GM12864 (cell line): ENCODE measurements around the gene KIF5C.

ENCODE experiments used
- DNase-seq: peaks from one replicate; pipeline ENCODE4 v3.0.0-alpha.2; 2011; ENCODE audit warnings: low read depth
- H3K4me3 ChIP-seq: 2 replicates; pipeline ENCODE4 v1.5.1; 2011; ENCODE audit warnings: mild to moderate bottlenecking, low read depth, low read length, control low read depth
- TF ChIP-seq, protein P1 (sequence below): IDR thresholded peaks from 2 replicates; pipeline ENCODE4 v1.5.1; 2011; ENCODE audit warnings: low read depth, mild to moderate bottlenecking, moderate library complexity, low read length, control low read depth, inconsistent platforms; ENCODE audit errors: missing control alignments

Gene KIF5C

GRCh38 chr2:149049142-149049541 lies 174.1 kb downstream of the KIF5C start:
- no peak for DNase-seq
- TF ChIP-seq, protein P1, sequence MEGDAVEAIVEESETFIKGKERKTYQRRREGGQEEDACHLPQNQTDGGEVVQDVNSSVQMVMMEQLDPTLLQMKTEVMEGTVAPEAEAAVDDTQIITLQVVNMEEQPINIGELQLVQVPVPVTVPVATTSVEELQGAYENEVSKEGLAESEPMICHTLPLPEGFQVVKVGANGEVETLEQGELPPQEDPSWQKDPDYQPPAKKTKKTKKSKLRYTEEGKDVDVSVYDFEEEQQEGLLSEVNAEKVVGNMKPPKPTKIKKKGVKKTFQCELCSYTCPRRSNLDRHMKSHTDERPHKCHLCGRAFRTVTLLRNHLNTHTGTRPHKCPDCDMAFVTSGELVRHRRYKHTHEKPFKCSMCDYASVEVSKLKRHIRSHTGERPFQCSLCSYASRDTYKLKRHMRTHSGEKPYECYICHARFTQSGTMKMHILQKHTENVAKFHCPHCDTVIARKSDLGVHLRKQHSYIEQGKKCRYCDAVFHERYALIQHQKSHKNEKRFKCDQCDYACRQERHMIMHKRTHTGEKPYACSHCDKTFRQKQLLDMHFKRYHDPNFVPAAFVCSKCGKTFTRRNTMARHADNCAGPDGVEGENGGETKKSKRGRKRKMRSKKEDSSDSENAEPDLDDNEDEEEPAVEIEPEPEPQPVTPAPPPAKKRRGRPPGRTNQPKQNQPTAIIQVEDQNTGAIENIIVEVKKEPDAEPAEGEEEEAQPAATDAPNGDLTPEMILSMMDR = no peak
- H3K4me3 ChIP-seq = no peak overlapping the region

DNA sequence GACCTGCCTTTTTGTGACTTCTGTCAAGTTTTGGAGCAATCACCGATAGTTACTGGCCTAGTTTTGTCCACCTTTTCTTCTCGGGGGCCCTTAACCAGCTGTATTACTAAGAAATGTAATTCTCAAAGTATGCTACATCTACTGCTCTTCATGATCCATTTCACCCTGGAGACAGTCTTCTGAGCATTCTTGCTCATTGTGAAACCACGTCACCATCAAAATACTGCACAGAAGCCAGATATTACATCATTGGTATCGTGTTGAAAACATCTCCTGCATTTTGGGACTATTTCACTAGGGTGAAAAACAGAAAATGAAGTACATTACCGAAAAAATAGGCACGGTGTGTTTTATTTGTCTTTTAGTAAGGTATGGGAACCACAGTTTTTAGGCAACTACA lies 175.2 kb downstream of the KIF5C start:
- TF ChIP-seq, protein P1 = no peak
- no peak for DNase-seq

GRCh38 chr2:149055751-149056150 lies 180.7 kb downstream of the KIF5C start:
- TF ChIP-seq, protein P1 = no peak
- no peak for DNase-seq
- H3K4me3 ChIP-seq = no peak overlapping the region

More for the DNA sequence above, 175.2 kb downstream of the KIF5C start:
- no peak overlapping the region for H3K4me3 ChIP-seq

DNA sequence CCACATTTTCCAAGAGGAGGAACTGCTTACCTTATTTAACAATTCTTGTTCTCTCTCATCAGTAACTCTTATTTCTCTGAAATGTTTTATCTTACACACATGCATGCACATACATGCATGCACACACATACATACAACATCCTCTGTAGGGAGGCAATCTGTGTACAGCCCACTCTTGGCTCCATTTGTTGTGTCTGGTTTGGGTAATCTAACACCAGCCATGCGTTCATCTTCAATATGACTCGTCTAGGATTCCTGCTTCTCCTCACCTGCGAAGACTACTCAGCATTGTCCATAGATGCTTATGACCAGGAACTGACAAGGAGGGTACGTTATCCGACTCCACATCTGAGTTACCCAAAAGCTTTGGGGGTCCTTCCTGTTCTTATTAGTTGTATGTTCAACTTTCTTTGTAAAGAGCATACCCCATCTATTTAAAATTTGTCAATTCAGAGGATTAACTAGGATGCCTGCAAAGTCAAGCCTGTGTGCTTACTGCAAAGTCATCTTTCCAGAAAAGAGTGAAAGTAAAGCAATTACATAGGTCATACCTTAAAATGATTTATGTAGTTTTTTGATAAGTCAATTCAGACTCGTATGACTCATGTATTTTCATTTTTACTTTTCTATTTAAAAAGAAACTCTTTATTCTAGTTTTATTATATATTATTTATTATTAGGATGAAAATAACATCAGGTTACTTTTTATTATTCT lies 181.7 kb downstream of the KIF5C start:
- no peak for DNase-seq
- H3K4me3 ChIP-seq = no peak overlapping the region
- TF ChIP-seq, protein P1 = no peak

GRCh38 chr2:149057401-149057800 lies 182.4 kb downstream of the KIF5C start:
- TF ChIP-seq, protein P1 = no peak
- no peak overlapping the region for H3K4me3 ChIP-seq
- no peak for DNase-seq

- no peak for DNase-seq
- H3K4me3 ChIP-seq = no peak overlapping the region
- TF ChIP-seq, protein P1 = no peak
These were observed 183.9 kb downstream of the KIF5C start for GRCh38 chr2:149058936-149059335.

DNA sequence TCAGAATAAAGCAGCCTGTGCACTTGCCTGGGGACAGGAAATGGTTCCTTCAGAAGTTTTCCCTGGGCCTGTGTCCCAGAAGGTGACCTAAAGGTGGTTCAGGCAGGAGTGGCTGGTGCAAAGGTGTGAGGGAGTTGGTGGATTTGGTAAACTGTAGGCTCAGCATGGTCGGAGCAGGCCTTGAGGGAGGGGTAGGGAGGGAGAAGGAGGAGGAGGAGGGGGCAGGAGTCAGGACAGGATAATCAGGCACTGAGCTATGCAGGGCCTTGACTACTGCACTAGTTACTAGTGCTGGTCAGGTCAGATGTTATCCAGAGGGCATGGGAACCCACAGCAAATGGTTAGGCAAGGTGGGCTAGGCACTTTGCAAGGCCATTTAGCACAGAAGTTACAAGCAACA lies 184.8 kb downstream of the KIF5C start:
- TF ChIP-seq, protein P1 = no peak
- DNase-seq = no peak
- no peak overlapping the region for H3K4me3 ChIP-seq
